HG03469 (cell line): Measurements from ENCODE around the gene BNIP2.
"Not testable (repeated sequence)": the region's sequence is repeated elsewhere in the genome, so short reads cannot be mapped to it uniquely, and the experiment has no call there.

Experiments
- ATAC-seq: cut with Tn5 transposase; IDR thresholded peaks from one replicate; pipeline ENCODE4 v1.9.1; 2021; ENCODE audit warnings: mild to moderate bottlenecking, moderate library complexity, moderate number of reproducible peaks; ENCODE audit not compliant: unreplicated experiment

BNIP2 gene

DNA sequence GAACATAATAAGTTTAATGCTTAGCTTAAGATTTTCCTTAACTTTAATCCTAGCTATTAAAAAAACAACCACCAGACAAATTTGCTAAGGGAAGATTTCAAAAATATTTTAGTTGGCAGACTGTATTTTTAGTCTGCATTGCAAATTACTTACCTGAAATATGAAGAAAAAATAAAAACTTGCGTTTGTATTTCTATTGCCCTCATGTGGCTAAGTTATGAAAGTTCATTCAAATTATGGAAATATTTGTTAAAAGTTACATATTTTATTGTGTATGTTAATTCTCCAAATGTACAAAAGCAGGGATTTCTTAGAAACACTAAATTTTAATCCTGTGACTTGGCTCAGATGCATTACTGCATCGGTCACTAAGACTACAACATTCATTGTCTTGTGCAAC lies 46.8 kb downstream of the BNIP2 start:
- ATAC-seq: no peak

DNA sequence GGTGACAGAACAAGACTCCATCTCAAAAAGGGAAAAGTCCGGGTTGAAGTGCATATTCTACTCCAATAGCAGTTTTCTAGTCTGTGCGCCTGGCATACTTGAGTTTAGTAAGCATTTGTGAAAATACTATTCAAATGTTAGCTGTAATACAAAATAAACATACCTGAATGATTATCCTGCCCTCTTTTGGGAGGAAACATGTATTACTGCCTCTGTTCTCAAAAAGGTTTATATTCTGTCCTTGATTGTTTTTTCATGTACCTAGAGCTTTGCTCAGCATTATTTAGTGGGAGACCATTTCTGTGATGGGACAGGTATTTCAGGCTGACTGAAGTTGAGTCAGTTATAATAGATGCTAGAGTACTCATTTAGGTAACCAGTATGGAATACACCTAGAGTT lies 51.6 kb downstream of the BNIP2 start:
- not testable (repeated sequence) for ATAC-seq

DNA sequence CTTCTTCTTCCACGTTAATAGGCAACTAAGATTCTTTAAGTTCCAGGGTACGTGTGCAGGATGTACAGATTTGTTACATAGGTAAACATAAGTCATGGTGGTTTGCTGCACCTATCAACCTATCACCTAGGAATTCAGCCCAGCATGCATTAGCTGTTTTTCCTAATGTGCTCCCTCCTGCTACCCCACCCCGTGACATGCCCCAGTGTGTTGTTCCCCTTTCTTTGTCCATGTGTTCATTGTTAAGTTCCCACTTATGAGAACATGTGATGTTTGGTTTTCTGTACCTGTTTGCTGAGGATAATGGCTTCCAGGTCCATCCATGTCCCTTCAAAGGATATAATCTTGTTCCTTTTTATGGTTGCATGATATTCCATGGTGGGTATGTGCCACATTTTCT lies 52.9 kb downstream of the BNIP2 start:
- ATAC-seq: no peak

DNA sequence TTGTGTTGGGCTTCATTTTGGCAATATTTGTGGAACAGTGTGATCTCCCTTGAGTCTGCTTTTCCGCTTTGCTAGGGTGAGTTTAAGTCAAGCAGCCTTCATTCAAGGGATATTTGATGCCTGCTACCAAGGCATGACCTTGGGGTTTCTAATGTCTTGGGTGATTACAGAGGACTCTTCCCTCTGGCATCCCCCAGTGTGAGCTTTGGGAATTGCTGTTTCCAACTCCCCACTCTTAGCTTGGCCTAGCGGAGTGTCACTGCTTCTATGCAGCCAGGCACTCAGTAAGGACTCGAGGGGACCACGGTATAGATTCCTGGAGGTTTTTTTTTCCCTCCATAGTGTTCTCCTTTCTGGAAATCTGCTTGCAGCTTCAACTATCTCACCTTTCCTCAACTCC lies 56.4 kb downstream of the BNIP2 start:
- no peak for ATAC-seq

DNA sequence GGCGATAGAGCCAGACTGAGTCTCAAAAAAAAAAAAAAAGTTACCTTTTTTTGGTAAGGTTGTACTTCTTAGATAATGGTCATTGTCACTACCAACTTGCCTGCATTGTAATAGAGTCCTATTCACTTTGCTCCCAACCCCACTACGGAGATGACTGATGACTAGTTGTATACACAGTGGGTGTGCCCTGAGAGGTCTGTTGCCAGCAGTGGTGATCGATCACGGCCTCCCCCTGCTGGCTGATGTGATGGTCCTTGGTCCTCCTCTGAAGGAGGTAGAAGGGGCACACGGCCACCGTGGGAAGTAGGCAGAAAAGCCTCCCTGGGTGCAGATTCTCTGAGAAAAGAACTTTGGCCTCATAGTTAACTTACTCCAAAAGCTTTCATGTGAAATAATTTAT lies 66.8 kb downstream of the BNIP2 start:
- ATAC-seq: peak; percentile 46

GRCh38 chr15:59618406-59618805 lies 70.7 kb downstream of the BNIP2 start:
- no peak for ATAC-seq

GRCh38 chr15:59616379-59616778 lies 72.7 kb downstream of the BNIP2 start:
- no peak for ATAC-seq

GRCh38 chr15:59615661-59616060 lies 73.5 kb downstream of the BNIP2 start:
- no peak for ATAC-seq

GRCh38 chr15:59614153-59614552 lies 75.0 kb downstream of the BNIP2 start:
- no peak for ATAC-seq

DNA sequence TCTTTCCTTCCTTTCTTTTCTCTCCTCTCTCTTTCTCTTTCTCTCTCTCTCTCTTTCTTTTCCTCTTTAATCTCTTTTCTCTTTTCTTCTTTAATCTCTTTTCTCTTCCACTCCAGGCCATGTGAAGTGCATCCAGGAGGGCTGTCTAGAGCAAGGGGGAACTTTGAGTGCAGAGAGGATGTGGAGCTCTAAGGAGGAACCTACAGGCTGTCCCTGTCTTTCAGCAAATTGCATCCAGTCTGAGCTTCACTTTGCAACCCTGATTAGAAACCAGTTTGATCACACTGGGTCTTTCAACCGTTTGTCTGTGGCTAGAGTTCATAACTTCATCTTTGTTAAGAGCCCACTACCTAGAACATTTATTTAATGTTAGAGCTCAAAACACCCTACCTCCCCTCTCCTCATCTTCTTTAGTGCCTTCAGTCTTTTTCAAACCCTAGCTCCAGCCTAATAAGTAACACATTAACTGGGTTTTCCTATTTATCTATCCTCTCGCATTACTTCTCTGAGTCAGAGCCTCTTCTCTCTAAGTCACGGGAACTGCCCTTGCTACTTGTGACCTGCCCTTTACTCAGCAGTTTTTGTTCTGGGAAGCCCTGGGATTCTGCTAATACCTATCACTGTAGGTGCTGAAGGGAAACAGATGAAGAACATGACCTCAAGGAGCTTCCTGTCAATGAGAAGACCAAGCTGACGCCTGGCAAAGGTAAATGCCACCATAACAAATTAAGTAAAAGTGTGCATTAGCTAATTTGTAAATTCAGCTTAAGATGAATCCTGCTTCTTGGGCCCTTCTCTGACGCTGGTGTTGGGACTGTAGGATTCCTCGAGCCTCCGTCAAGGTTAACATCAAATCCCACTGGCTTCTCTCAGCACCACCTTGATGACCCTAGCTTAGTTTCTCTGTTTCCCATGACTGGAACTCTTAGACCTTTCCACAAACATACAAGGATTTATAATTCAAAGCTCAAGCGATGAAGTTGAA lies 77.6 kb downstream of the BNIP2 start, which contains the start of gene GCNT3:
Gene GCNT3 (plus strand): TSS at position 508 of the 985 bp plus-strand sequence. CDS start 6,456 bp downstream, outside the sequence.
- ATAC-seq: no peak

DNA sequence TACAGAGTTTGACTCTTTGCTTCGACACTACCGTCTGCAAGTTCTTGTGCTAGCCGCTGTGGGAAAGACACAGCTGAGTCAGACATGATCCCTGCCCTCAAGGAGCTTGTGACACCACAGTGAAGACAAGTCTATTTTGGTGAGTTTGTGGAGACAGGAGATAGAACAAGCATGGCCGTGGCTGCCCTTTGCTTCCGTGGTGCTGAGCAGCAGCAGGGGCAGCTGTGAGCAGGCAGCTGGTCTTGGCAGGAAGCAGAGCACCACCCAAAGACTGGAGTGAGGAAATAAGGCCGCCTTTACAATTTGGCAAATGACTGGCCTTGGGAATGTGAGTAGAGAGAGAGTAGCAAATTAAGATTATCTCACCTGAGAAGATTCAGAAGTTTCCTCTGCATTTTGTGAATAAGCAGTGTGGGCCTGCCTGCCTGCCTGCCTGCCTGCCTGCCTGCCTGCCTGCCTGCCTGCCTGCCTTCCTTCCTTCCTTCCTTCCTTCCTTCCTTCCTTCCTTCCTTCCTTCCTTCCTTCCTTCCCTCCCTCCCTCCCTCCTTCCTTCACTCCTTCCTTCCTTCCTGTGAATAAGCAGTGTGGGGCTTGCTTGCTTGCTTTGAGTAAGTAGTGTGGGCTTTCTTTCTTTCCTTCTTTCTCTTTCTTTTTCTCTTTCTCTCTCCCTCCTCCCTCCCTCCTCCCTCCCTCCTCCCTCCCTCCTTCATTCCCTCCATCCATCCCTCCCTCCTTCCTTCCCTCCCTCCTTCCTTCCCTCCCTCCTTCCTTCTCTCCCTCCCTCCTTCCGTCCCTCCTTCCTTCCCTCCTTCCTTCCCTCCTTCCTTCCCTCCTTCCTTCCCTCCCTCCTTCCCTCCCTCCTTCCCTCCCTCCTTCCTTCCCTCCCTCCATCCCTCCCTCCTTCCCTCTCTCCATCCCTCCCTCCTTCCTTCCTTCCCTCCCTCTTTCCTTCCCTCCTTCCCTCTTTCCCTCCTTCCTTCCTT lies 79.1 kb downstream of the BNIP2 start:
- ATAC-seq: no peak
